PC-3 (cell line): ENCODE data around the gene PFN1.

Experiments used
- EZH2 ChIP-seq: fragments of 300-600 bp; sonication (generic); IDR thresholded peaks from one replicate; pipeline ENCODE4 v1.6.1; 2017; ENCODE audit warnings: antibody characterized with exemption, mild to moderate bottlenecking, low read length; ENCODE audit not compliant: unreplicated experiment
- TF ChIP-seq, protein P1 (sequence below): fragments of 300-600 bp; sonication (generic); conservative IDR thresholded peaks from 2 replicates; pipeline ENCODE4 v1.5.1; 2017; ENCODE audit warnings: antibody characterized with exemption, low read depth, mild to moderate bottlenecking, low read length

- TF ChIP-seq, protein P1, sequence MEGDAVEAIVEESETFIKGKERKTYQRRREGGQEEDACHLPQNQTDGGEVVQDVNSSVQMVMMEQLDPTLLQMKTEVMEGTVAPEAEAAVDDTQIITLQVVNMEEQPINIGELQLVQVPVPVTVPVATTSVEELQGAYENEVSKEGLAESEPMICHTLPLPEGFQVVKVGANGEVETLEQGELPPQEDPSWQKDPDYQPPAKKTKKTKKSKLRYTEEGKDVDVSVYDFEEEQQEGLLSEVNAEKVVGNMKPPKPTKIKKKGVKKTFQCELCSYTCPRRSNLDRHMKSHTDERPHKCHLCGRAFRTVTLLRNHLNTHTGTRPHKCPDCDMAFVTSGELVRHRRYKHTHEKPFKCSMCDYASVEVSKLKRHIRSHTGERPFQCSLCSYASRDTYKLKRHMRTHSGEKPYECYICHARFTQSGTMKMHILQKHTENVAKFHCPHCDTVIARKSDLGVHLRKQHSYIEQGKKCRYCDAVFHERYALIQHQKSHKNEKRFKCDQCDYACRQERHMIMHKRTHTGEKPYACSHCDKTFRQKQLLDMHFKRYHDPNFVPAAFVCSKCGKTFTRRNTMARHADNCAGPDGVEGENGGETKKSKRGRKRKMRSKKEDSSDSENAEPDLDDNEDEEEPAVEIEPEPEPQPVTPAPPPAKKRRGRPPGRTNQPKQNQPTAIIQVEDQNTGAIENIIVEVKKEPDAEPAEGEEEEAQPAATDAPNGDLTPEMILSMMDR, result no peak
- no peak for TF ChIP-seq EZH2
Observed at GRCh38 chr17:4897785-4898184, 50.5 kb downstream of the PFN1 start.
